HepG2 (cell line): Measurements from ENCODE around the gene ACTL6A. TPM values are rescaled to one million over a fixed set of nuclear protein-coding genes. Genes with fewer than 3 reads are reported as not detected.
A peak's percentile ranks its signal among the peaks of the same experiment; 100 is the strongest.

ENCODE experiments used
- ATF3 ChIP-seq: sonication (generic); formaldehyde crosslinking; IDR thresholded peaks from 2 replicates; pipeline ENCODE4 v1.4.0; 2020; ENCODE audit warnings: missing genetic modification reagents
- ATF7 ChIP-seq, 2 experiments: fragments of 450-650 bp in 1 of 2; sonication (generic) in 1 of 2; formaldehyde crosslinking in 1 of 2; IDR thresholded peaks; 2 replicates each; pipeline versions ENCODE4 v1.4.0 to v1.6.1; 2016 to 2020; ENCODE audit warnings: antibody characterized with exemption in 1 of 2, mild to moderate bottlenecking in 1 of 2, missing genetic modification reagents in 1 of 2
- ESRRA ChIP-seq: sonication (generic); formaldehyde crosslinking; IDR thresholded peaks from 2 replicates; pipeline ENCODE4 v1.5.1; 2020; ENCODE audit warnings: mild to moderate bottlenecking, low read depth, missing genetic modification reagents
- HNF1B ChIP-seq: sonication (generic); formaldehyde crosslinking; IDR thresholded peaks from 2 replicates; pipeline ENCODE4 v1.5.1; 2020; ENCODE audit warnings: mild to moderate bottlenecking, moderate library complexity, missing genetic modification reagents
- HOXD1 ChIP-seq: sonication (generic); formaldehyde crosslinking; IDR thresholded peaks from 2 replicates; pipeline ENCODE4 v1.5.0; 2020; ENCODE audit warnings: missing genetic modification reagents
- NFKBIZ ChIP-seq: IDR thresholded peaks from 2 replicates; pipeline ENCODE4 v1.6.1; 2018; ENCODE audit warnings: missing genetic modification reagents, missing compliant biosample characterization
- NONO ChIP-seq, 2 experiments: fragments of 450-650 bp in 1 of 2; sonication (generic) in 1 of 2; formaldehyde crosslinking in 1 of 2; IDR thresholded peaks in 1 of 2; conservative IDR thresholded peaks in 1 of 2; 2 replicates each; pipeline versions ENCODE4 v1.6.1 to v1.8.0; 2017 to 2022; ENCODE audit warnings: mild to moderate bottlenecking in 1 of 2, missing genetic modification reagents in 1 of 2, moderate library complexity in 1 of 2
- NRL ChIP-seq: sonication (generic); formaldehyde crosslinking; IDR thresholded peaks from 2 replicates; pipeline ENCODE4 v1.5.0; 2020; ENCODE audit warnings: missing genetic modification reagents, mild to moderate bottlenecking, moderate library complexity, borderline replicate concordance
- SMARCC2 ChIP-seq: fragments of 450-650 bp; IDR thresholded peaks from 2 replicates; pipeline ENCODE4 v1.6.1; 2017; ENCODE audit warnings: antibody characterized with exemption, mild to moderate bottlenecking
- TAF15 ChIP-seq: fragments of 200-400 bp; formaldehyde crosslinking; IDR thresholded peaks from one replicate; pipeline ENCODE4 v1.6.1; 2018; ENCODE audit warnings: mild to moderate bottlenecking, low read depth, low read length; ENCODE audit not compliant: poor library complexity, severe bottlenecking
- ZBTB10 ChIP-seq: sonication (generic); formaldehyde crosslinking; IDR thresholded peaks from 2 replicates; pipeline ENCODE4 v1.4.0; 2020; ENCODE audit warnings: missing genetic modification reagents, borderline replicate concordance
- ZBTB7A ChIP-seq: sonication (generic); formaldehyde crosslinking; IDR thresholded peaks from 2 replicates; pipeline ENCODE4 v1.8.0; 2022; ENCODE audit warnings: mild to moderate bottlenecking, missing genetic modification reagents
- ZNF10 ChIP-seq: sonication (generic); formaldehyde crosslinking; IDR thresholded peaks from 2 replicates; pipeline ENCODE4 v1.4.0; 2020; ENCODE audit warnings: mild to moderate bottlenecking, low read depth, missing genetic modification reagents, borderline replicate concordance
- ZNF382 ChIP-seq: sonication (generic); formaldehyde crosslinking; IDR thresholded peaks from 2 replicates; pipeline ENCODE4 v1.5.0; 2020; ENCODE audit warnings: missing genetic modification reagents, mild to moderate bottlenecking, borderline replicate concordance
- ZNF546 ChIP-seq: sonication (generic); formaldehyde crosslinking; conservative IDR thresholded peaks from 2 replicates; pipeline ENCODE4 v1.8.1; 2023; ENCODE audit warnings: mild to moderate bottlenecking, missing genetic modification reagents
- ZNF687 ChIP-seq: sonication (generic); formaldehyde crosslinking; IDR thresholded peaks from 2 replicates; pipeline ENCODE4 v1.5.1; 2020; ENCODE audit warnings: mild to moderate bottlenecking, missing genetic modification reagents, moderate library complexity
- ZNF816 ChIP-seq: sonication (generic); formaldehyde crosslinking; IDR thresholded peaks from 2 replicates; pipeline ENCODE4 v1.8.0; 2022; ENCODE audit warnings: missing genetic modification reagents, mild to moderate bottlenecking, borderline replicate concordance
- polyA plus RNA-seq, 8 experiments: library from polyadenylated mRNA; depleted of rRNA in 3 of 8; stranded (reverse) in 7 of 8; unstranded in 1 of 8; fragments of >200 nt; fragmentation: Illumina TruSeq in 4 of 8; extraction: Trizol in 4 of 8; gene quantifications; 2 replicates each; pipeline versions ENCODE4 v1.2.1 to v1.2.3, GENCODE V29; 2011 to 2016; ENCODE audit warnings: low read depth in 4 of 8, missing spikeins in 1 of 8, mixed read lengths in 1 of 8; ENCODE audit not compliant: insufficient read depth in 1 of 8
- total RNA-seq, 5 experiments: library from RNA; depleted of rRNA; stranded (reverse); fragments of >200 nt; fragmentation: Illumina TruSeq; extraction: Trizol; gene quantifications; 2 replicates each; pipeline ENCODE4 v1.2.3, GENCODE V29; 2016; ENCODE audit warnings: low read depth in 1 of 5

ACTL6A gene
- total and polyA plus RNA-seq, 2 of the 13 experiments (the other 11 are each of a cell fraction or from before 2014, with no cell fraction given), result 58.1 to 84.1 TPM

DNA sequence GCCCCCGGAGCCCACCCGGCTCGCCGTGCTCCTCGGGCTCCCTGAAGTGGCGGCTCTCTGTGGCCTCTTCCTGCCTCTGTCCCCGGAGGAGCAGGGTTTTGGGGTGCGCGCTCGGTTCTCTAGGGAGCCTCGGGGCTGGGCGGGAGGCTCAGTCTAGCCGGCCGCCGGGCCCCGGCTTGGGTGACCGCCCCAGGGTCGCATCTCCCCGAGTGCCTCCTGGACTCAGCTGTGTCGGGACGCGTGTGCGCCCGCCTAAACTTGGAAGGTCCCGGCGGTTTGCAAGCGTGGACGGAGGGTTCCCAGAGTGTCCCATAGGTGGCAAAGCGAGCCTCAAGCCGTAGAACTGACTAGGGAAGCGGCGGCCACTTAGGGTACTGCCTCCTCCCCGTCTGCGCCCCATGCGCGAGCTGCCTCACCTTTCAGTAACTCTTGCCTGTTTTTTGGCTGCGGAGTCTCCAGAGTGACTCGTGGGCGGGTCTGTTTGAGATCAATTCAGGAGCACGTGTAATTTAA, 601 bp downstream of the ACTL6A start (continued):
- TF ChIP-seq TAF15 (no peak), ATF7 (IDR thresholded peaks at IDR 0.05) (no peak), ATF7 (CRISPR knock-in tag; IDR thresholded peaks at IDR 0.05) (no peak), ZNF10 (CRISPR knock-in tag) (no peak), NRL (CRISPR knock-in tag) (no peak; the same call in 1 of the 2 replicates), ESRRA (0 out of 2 replicates have a peak, but pooled peaks have one; percentile 1), NFKBIZ (CRISPR knock-in tag) (0 out of 2 replicates have a peak, but pooled peaks have one; percentile 1), ZNF687 (peak; percentile 43; the same call in 1 of the 2 replicates), NONO (IDR thresholded peaks at IDR 0.05) (no peak), NONO (CRISPR knock-in tag; conservative IDR thresholded peaks at IDR 0.05) (0 out of 2 replicates have a peak, but pooled peaks have one; percentile 41), SMARCC2 (no peak), ZBTB10 (CRISPR knock-in tag) (0 out of 2 replicates have a peak, but pooled peaks have one; percentile 8), ZBTB7A (CRISPR knock-in tag) (no peak), ZNF382 (CRISPR knock-in tag) (no peak), ZNF546 (CRISPR knock-in tag) (0 out of 2 replicates have a peak, but pooled peaks have one; percentile 49), HNF1B (CRISPR knock-in tag) (no peak), ATF3 (CRISPR knock-in tag) (no peak), HOXD1 (CRISPR knock-in tag) (no peak), ZNF816 (CRISPR knock-in tag) (0 out of 2 replicates have a peak, but pooled peaks have one; percentile 28)
